ENCODE results near the gene WDCP.

Gene WDCP

DNA sequence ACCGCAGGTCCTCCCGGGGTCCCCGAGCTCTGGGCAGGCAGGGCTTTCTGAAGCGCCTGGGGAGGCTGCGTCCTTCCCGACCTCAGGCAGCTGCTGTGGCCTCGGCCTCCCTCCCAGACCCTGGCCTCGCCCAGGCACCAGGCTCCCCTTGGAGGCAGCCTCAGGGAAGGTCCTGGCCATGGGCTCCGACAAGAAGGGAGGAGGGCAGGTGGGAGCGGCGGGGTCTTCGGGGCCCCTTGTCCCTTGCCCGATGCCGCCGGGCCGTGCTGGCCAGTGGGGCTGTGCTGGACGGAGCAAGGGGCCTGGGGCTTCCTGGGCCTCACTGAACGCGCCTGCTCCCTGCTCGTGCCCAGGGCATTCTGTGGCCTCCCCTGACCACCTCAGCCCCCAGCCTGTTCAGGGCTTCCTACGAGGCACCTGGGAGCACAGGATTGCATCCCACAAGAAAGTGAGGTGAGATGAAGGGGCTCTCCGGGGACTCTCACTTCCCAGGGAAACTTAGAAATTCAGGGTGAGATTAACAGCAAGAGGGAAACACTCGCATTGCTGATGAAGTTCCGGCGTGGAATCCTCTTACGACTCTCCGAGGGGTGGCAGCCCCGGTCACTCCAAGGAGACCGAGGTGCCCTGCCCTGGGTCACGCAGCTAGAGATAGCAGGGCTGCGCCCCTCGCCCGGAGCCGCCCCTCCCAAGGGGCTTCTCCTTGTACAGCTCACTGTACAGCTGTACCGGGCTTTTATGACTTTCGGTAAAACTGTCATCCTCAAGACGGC lies 36.5 kb downstream of the WDCP start:
- H3K4me2 ChIP-seq, result no peak overlapping the region

DNA sequence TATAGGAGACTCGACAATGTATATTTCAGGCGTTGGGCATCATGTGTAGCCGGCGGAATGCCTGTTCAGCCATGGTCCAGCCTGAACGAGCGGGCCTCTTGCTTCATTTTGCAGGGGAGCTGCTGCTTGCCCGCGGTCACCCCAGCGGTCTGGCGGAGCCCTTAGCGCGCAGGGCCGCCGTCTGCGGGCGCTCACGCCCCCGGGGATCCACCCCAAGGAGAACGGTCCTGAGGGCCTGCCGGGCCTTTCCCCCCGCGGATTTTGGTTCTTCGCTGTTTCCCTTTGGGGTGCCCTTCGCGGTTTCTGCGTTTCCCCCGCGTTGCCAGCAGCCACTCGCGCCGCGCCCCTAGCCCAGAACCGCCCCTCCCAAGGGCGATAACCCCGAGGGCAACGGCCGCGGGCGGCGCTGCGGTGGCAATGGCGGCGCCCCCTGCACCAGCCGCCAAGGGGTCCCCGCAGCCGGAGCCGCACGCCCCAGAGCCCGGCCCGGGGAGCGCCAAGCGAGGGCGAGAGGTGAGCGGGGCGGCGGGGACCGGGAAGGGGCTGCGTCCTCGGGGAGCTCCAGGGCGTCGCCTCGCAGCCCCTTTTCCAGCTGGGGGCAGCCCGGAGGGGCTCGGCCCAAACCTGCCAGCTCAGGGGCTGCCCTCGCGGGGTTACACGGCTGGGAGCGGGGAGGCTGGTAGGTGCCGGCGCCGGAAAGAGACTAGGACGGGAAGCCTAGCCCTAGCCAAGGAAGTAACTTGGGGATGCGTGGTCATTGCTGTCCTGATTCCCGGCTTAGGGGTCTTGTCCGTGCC lies 37.3 kb downstream of the WDCP start, which contains the start of gene MFSD2B:
Gene MFSD2B, plus strand, starts transcription at position 406 of the 797 bp plus-strand sequence. Its CDS starts 12 bp downstream, at position 418.
- H3K27me3 ChIP-seq (ENCODE audit: insufficient read depth, low read depth), result no peaks in the 10 kb centered on the region
- no peaks in the 10 kb centered on the region for H3K36me3 ChIP-seq (ENCODE audit: insufficient read depth)
- H3K4me3 ChIP-seq (IDR thresholded peaks at IDR 0.05; ENCODE audit: insufficient read depth, low read depth, low read length), result no peak within 1 kb of the TSS
- H4K20me1 ChIP-seq (ENCODE audit: insufficient read depth), result no peaks in the 10 kb centered on the region
- H3K27ac ChIP-seq, result no peak within 1 kb of the TSS
- no peaks in the 10 kb centered on the region for H3K79me2 ChIP-seq (ENCODE audit: insufficient read depth, low read depth)
- no peak within 1 kb of the TSS for H2AFZ ChIP-seq (ENCODE audit: low read depth)
- TF ChIP-seq, protein P1, sequence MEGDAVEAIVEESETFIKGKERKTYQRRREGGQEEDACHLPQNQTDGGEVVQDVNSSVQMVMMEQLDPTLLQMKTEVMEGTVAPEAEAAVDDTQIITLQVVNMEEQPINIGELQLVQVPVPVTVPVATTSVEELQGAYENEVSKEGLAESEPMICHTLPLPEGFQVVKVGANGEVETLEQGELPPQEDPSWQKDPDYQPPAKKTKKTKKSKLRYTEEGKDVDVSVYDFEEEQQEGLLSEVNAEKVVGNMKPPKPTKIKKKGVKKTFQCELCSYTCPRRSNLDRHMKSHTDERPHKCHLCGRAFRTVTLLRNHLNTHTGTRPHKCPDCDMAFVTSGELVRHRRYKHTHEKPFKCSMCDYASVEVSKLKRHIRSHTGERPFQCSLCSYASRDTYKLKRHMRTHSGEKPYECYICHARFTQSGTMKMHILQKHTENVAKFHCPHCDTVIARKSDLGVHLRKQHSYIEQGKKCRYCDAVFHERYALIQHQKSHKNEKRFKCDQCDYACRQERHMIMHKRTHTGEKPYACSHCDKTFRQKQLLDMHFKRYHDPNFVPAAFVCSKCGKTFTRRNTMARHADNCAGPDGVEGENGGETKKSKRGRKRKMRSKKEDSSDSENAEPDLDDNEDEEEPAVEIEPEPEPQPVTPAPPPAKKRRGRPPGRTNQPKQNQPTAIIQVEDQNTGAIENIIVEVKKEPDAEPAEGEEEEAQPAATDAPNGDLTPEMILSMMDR (conservative IDR thresholded peaks at IDR 0.05; ENCODE audit: low read depth, low read length), result no peak
- no peak within 1 kb of the TSS for H3K4me2 ChIP-seq
- no peaks in the 10 kb centered on the region for H3K4me1 ChIP-seq (ENCODE audit: low read depth, poor library complexity, severe bottlenecking)
- H3K9ac ChIP-seq, result no peak within 1 kb of the TSS

More for the DNA sequence above, 36.5 kb downstream of the WDCP start:
- Histone ChIP-seq H3K27ac (no peak overlapping the region), H3K27me3 (ENCODE audit: insufficient read depth, low read depth) (no peaks in the 10 kb centered on the region), H3K36me3 (ENCODE audit: insufficient read depth) (no peaks in the 10 kb centered on the region), H3K9ac (no peak overlapping the region), H3K4me1 (ENCODE audit: low read depth, poor library complexity, severe bottlenecking) (no peaks in the 10 kb centered on the region), H3K79me2 (ENCODE audit: insufficient read depth, low read depth) (no peaks in the 10 kb centered on the region), H3K4me3 (IDR thresholded peaks at IDR 0.05; ENCODE audit: insufficient read depth, low read depth, low read length) (no peak overlapping the region), H4K20me1 (ENCODE audit: insufficient read depth) (no peaks in the 10 kb centered on the region), H2AFZ (ENCODE audit: low read depth) (no peak overlapping the region)
- TF ChIP-seq, protein P1 (conservative IDR thresholded peaks at IDR 0.05; ENCODE audit: low read depth, low read length), result no peak

DNA sequence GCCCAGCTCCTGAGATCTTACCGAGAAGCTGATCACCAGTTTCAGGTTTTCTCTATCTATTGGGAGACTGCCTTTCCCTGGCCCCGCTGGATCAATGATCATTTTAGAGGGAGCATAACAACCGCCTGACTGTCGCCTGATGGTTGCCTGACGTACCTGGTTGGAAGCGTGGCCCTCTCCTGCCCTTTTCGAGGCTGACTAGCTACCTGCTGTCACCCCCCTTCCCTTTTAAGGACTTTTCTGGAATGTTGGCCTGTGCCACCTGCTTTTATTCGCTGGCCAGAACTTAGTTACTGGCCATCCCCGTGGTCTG lies 37.9 kb downstream of the WDCP start:
- H3K4me3 ChIP-seq (IDR thresholded peaks at IDR 0.05; ENCODE audit: insufficient read depth, low read depth, low read length), result no peak overlapping the region
- no peaks in the 10 kb centered on the region for H3K27me3 ChIP-seq (ENCODE audit: insufficient read depth, low read depth)
- H3K4me2 ChIP-seq, result no peak overlapping the region
- no peaks in the 10 kb centered on the region for H3K79me2 ChIP-seq (ENCODE audit: insufficient read depth, low read depth)
- H3K27ac ChIP-seq, result no peak overlapping the region
- H3K36me3 ChIP-seq (ENCODE audit: insufficient read depth), result no peaks in the 10 kb centered on the region
- H2AFZ ChIP-seq (ENCODE audit: low read depth), result no peak overlapping the region
- H4K20me1 ChIP-seq (ENCODE audit: insufficient read depth), result no peaks in the 10 kb centered on the region
- TF ChIP-seq, protein P1 (conservative IDR thresholded peaks at IDR 0.05; ENCODE audit: low read depth, low read length), result no peak
- no peak overlapping the region for H3K9ac ChIP-seq
- H3K4me1 ChIP-seq (ENCODE audit: low read depth, poor library complexity, severe bottlenecking), result no peaks in the 10 kb centered on the region

DNA sequence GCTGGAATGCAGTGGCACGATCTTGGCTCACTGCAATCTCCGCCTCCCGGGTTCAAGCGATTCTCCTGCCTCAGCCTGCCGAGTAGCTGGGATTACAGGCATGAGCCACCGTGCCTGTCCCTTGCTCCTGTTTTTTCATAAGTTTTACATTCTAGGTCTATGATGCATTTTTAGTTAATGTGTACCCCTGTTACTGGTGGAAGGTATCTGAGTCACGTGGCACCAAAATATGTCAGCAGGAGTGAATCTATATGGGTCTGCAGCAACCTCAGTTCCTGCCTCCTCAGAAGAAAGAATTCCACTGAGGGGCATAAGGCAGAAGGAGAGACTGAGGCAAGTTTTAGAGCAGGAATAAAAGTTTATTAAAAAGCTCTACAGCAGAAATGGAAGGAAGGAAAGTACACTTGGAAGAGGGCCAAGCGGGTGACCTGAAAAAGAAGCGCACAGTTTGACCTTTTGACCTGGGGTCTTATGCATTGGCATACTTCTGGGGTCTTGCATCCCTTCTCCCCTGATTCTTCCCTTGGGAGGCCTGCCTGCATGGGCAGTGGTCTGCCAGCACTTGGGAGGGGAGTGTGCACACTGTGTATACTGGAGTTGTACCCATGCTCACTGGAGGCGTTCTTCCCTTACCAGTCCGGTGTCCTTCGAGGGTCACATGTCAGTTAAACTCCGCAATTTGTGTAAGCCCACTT lies 38.4 kb downstream of the WDCP start:
- H3K36me3 ChIP-seq (ENCODE audit: insufficient read depth), result no peaks in the 10 kb centered on the region
- no peak overlapping the region for H3K27ac ChIP-seq

More for the DNA sequence above, 38.4 kb downstream of the WDCP start:
- Histone ChIP-seq H3K27me3 (ENCODE audit: insufficient read depth, low read depth) (no peaks in the 10 kb centered on the region), H3K4me2 (no peak overlapping the region), H3K9ac (no peak overlapping the region), H3K79me2 (ENCODE audit: insufficient read depth, low read depth) (no peaks in the 10 kb centered on the region), H4K20me1 (ENCODE audit: insufficient read depth) (no peaks in the 10 kb centered on the region), H3K4me1 (ENCODE audit: low read depth, poor library complexity, severe bottlenecking) (no peaks in the 10 kb centered on the region), H3K4me3 (IDR thresholded peaks at IDR 0.05; ENCODE audit: insufficient read depth, low read depth, low read length) (no peak overlapping the region), H2AFZ (ENCODE audit: low read depth) (no peak overlapping the region)
- TF ChIP-seq, protein P1 (conservative IDR thresholded peaks at IDR 0.05; ENCODE audit: low read depth, low read length), result no peak
